ENCODE results near the gene CARD6. TPM values are rescaled to one million over a fixed set of nuclear protein-coding genes. Genes with fewer than 3 reads are reported as not detected.

CARD6 gene
- total RNA-seq, 1 donor from 2014 or later = 24.3 TPM

- H3K27ac ChIP-seq = no peak overlapping the region
- H3K27me3 ChIP-seq (ENCODE audit: low read depth) = no peaks in the 10 kb centered on the region
- peaks cover 75% of the 10 kb centered on the region for H3K36me3 ChIP-seq
- TF ChIP-seq CTCF (IDR thresholded peaks at IDR 0.05) = no peak
- H3K9me3 ChIP-seq = no peaks in the 10 kb centered on the region
- intact Hi-C loops (cut with DNase I) = no loop called here
- no peak for DNase-seq
- H3K4me3 ChIP-seq = no peak overlapping the region
- ATAC-seq = no peak
- H3K4me1 ChIP-seq = peaks cover 31% of the 10 kb centered on the region
Measured at GRCh38 chr5:40831346-40832210, 9.6 kb upstream of the CARD6 start.

- Histone ChIP-seq H3K27ac (no peak overlapping the region), H3K9me3 (no peaks in the 10 kb centered on the region), H3K4me3 (no peak overlapping the region), H3K4me1 (peaks cover 31% of the 10 kb centered on the region), H3K27me3 (ENCODE audit: low read depth) (no peaks in the 10 kb centered on the region), H3K36me3 (peaks cover 68% of the 10 kb centered on the region)
- intact Hi-C loops (cut with DNase I) = no loop called here
- DNase-seq (no peak), ATAC-seq (no peak)
- no peak for TF ChIP-seq CTCF (IDR thresholded peaks at IDR 0.05)
Measured at GRCh38 chr5:40832345-40832744, 8.8 kb upstream of the CARD6 start.

- intact Hi-C loops (cut with DNase I) = no loop called here
- Histone ChIP-seq H3K9me3 (no peaks in the 10 kb centered on the region), H3K27ac (peak overlapping the region; percentile 98), H3K4me1 (peaks cover 31% of the 10 kb centered on the region), H3K27me3 (ENCODE audit: low read depth) (no peaks in the 10 kb centered on the region), H3K4me3 (peak overlapping the region; percentile 76), H3K36me3 (peaks cover 53% of the 10 kb centered on the region)
- TF ChIP-seq CTCF (IDR thresholded peaks at IDR 0.05) = no peak
- DNase-seq = no peak
- ATAC-seq = no peak
Measured at GRCh38 chr5:40833712-40834229, 7.4 kb upstream of the CARD6 start.

- no peak for TF ChIP-seq CTCF (IDR thresholded peaks at IDR 0.05)
- no peaks in the 10 kb centered on the region for H3K27me3 ChIP-seq (ENCODE audit: low read depth)
- DNase-seq = no peak
- peaks cover 47% of the 10 kb centered on the region for H3K36me3 ChIP-seq
- no peaks in the 10 kb centered on the region for H3K9me3 ChIP-seq
- H3K27ac ChIP-seq = peak overlapping the region; percentile 98
- intact Hi-C loops (cut with DNase I) = no loop called here
- H3K4me1 ChIP-seq = peaks cover 31% of the 10 kb centered on the region
- peak overlapping the region; percentile 76 for H3K4me3 ChIP-seq
- ATAC-seq = peak; percentile 34 to 57
Measured at GRCh38 chr5:40834391-40834848, 6.7 kb upstream of the CARD6 start.

GRCh38 chr5:40834849-40835787 lies 6.0 kb upstream of the CARD6 start, which contains the start of gene RPL37:
Gene RPL37, minus strand, starts transcription at chr5:40835222. Its CDS starts 37 bp downstream, at chr5:40835185.
- intact Hi-C loops (cut with DNase I) = no loop called here
- Histone ChIP-seq H3K4me1 (peaks cover 31% of the 10 kb centered on the region), H3K4me3 (peak within 1 kb of the TSS; percentile 76), H3K27ac (peak within 1 kb of the TSS; percentile 98), H3K27me3 (ENCODE audit: low read depth) (no peaks in the 10 kb centered on the region), H3K9me3 (no peaks in the 10 kb centered on the region), H3K36me3 (peaks cover 40% of the 10 kb centered on the region)
- no peak for TF ChIP-seq CTCF (IDR thresholded peaks at IDR 0.05)
- DNase-seq (peak; percentile 97), ATAC-seq (peak; percentile 100)
